ENCODE results near the gene IL18R1.

IL18R1 gene

DNA sequence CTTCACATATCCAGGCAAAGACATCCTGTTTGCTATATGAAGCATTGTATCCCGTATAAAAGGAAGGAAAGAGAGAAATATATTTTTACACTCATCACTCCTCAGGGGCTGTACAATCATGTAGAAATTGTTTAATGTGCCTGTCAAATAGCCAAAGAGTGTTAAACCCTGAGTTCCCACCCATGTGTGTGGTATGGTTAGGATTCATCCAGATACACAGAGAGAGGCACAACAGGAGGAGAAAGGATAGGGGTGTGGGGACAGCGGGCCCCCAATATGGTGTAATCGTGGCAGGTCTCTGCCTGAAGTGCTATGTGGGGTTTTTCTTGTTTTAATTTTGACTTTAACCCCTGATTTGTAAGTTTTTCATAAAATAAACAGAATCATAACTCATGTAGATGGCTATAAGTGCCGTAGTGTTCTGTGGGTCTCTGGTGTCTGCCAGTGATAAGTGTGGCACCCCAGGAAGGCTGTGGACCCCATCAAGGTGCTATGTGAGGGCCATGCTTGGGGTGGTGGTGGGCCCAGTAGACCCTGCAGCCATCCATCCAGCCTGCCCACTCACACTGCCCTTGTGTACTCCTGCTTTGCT lies 10.2 kb upstream of the IL18R1 start:
- DNase-seq: no peak

DNA sequence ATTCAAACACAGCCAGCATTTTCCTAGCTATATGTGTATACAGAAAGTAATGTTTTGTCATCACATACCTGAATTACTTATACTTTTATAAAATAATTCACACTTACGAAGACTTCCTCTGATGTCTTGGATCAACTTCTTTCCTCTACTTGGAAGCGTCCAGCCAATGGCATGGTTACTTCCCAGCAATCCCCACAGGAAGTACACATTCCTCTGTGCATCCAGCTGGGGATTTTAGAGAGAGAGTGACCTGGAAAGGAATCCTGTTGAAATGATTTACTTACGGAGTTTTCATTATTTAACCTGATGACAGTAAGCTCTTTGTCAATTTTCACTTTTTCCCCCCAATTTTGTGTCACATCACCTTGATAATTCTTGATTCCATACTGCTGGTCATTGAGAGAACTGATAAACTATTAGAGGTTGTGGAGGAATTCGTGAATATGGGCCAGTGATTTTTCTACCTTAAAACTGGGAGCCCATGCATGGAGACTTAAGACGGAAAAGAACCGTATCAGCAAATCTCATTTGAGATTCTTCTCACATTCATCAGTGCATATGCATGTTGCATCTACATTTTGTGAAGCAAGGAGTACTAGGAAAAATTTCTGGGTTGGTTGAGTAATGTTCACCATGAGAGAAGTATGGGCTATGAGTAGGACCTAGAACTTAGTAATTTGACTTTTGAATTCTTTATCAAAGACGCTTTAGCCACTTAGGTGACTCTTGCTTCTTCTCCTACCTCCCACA lies 9.0 kb upstream of the IL18R1 start:
- no peak for DNase-seq

DNA sequence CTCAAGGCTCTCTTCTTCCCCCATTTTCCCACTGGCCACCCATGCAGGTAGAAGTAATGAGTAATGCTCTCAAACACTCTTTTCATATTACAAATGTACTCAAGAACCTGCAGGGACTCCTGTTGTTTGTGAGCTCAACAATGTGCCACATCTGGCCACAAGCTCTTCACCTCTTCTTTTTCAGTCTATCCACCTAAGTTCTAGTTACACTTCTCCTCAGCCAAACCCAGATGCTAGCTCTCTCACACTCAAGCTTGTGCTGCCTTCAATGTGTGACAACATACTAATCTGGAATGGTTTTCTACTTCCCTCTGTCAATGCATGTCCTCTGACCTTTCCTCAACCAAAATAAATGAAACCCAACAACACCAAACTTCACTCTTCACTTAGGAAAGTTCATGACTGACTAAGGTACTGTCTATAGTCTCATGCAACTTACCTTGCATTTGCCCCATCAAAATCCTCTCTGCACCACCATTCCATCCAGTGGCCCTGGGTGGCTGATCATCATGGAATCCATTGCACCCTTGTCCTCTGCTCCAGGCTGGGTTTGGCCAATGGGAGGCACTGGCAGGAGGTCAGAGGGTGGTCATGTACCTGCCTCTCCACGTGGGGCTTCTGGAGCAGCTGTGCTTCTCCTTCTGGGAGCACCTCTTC lies 5.3 kb upstream of the IL18R1 start:
- DNase-seq: no peak

DNA sequence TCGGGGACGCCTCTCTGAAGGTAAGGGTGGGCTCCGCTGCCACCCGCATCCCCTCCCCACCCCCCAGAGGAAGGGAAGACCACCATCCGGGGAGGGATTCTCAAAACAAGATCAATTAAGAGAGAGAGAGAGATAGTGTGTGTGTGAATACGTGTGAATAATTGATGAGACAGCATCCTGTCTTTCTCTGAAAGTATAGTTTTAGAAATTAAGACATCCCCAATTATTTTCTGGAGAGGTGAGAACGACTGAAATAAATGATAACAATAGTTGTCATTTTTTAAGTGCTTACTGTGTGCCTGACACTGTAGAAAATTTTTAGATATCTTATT lies 751 bp downstream of the IL18R1 start:
- no peak for DNase-seq

DNA sequence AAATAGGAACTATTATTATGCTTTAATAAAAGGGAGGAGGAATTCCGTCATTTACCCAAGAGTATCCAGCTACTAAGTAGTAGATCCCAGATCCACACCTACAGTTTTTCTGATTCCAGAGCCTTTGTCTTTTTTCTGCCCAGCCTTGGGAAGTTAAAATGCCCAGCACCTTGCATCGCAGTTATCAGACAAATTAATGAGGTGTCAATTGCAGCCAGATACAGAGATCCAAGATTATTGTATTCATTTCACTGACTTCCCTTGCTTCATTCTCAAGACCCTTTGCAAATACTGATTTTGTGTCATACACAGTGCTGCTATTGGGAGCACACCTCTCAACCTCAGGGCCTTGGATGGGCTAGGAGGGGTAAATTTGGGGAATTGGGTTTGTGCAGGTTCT lies 1.1 kb downstream of the IL18R1 start:
- DNase-seq: no peak

DNA sequence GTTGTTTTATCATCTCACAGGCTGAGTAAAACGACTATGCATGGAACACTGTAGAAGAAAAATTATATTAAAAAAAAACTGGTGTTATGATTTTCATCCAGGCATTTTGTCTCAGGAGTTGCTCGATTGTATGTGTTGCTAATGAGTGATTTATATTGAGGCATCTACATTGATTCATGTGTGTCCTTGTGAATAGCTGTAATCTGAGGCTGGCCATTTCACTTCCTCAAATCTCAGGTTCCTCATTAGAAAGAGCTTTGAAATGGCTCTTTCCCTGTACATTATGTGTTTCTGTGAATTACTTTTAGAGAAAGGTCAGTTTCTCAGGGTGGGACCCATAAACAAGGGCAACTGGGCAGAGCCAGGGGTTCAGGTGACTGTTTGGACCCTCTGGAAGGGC lies 2.3 kb downstream of the IL18R1 start:
- DNase-seq: no peak

DNA sequence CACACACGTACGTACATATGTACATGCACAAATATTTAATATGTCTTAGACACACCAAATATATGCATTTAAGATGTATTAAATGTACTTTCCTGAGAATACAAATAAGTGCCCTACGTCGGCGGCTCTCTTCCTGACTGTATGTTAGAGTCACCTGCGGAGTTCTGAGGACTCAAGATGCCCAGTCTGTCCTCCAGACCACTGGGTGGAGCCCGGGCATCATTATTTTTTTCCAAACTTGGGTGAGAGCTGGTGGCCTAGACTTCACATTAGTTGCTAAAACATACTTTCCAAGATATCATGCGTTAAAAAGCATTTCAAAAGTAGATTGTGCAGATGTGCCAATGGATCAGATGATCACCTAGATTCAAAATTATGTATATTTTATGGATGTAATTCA lies 2.9 kb downstream of the IL18R1 start:
- DNase-seq: no peak

DNA sequence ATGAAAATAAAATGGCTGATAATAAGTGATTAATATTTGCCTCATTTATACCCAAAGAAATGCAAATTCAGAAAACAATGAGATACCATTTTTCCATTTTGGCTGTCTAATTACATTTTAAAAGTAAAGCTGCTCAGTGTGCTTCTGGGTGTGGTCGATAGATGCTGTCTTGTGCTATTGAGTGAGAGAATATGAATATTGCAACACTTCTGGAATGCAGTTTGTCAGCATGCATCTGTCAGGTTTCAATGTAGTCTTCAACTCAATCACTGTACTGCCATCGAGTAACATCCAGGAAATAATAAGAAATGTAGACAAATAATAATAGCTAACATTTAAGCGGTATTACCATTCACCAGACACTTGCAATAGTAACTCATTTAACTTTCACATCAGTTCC lies 3.9 kb downstream of the IL18R1 start:
- no peak for DNase-seq

DNA sequence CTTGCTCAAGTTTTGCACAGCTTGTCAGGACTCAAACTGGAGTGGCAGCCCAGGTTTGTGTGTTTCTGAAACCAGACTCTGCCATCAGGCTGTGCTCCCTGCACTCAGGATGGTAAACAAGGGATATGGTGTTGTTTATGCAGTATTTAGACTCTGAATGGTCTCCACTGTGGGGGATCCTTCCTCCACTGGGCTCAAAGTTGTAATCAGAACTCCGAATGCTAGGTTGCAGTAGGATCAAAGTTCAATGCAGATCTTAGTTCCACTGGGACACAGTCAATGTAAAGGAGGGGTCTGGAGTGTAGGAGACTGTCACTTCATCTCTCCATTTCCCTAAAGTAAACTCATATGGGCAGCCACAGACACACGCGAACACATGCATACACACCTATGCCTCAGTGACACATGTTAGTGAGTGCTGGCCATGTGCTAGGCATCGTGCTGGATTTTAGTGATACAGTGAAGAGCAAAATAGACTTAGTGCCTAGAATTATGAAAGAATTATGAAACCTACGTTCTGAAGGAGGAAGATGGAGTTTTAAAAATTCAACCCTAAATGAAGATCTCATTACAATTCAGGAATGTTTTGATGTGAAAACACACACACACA lies 6.1 kb downstream of the IL18R1 start:
- no peak for DNase-seq

DNA sequence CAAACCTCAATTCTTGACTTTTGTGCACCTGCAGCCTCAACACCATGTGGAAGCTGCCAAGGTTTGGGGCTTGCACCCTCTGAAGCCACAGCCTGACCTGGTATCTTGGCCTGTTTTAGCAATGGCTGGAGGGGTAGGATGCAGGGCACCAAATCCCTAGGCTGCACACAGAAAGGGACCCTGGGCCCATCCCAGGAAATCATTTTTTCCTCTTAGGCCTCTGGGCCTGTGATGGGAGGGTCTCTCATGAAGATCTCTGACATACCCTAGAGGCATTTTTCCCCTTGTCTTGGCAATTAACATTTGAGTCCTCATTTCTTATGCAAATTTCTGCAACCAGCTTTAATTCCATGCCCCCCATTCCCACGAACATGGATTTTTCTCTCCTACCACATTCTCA lies 10.2 kb downstream of the IL18R1 start:
- DNase-seq: no peak

DNA sequence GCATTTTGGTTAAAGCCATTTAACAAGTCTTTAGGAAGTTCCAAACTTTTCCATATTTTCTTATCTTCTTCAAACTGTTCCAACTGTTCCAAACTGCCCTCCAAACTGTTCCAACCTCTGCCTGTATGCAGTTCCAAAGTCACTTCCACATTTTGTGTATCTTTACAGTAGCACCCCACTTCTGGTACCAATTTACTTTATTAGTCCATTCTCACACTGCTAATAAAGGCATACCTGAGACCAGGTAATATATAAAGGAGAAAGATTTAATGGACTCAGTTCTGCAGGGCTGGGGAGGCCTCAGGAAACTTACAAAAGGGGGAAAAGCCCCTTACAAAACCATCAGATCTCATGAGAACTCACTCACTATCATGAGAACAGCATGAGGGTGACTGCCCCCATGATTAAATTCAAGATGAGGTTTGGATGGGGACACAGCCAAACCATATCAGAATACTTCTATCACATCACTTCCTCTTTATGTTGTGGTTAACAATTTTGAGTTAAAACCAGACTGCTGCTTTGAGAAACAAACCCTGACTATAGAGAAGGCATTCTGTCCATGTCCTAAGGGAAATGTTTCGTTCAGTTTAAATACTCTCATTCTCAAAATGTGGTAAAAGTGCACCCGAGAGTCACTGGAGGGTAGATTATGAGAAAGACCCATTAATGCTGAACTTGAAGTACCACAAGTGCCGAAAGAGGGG lies 11.0 kb downstream of the IL18R1 start:
- DNase-seq: no peak

DNA sequence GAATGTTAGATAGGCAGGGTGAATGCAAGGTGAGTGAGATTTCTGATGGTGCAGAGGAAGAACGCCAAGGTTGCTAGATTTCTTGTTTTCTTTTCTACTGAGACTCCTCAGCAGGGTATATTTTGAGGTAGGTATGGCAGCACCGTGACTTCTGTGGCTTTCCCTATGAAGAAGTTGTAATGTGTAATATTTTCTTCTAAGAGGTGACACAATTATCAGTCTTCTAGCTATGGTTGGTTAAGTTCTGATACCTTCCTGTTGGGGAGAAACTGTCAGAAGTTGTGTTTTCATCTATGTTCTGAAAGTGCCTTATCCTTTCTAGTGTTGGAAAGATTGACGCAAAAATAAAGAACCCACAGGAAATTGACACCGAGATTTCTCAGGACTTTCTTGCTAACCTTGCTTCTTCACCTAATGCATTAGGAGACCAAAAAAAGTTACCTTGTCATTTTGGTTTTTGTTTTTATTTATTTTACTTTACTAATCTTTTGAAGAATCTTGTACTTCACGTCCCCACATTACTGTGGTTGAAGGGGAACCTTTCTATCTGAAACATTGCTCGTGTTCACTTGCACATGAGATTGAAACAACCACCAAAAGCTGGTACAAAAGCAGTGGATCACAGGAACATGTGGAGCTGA lies 11.9 kb downstream of the IL18R1 start:
- no peak for DNase-seq

DNA sequence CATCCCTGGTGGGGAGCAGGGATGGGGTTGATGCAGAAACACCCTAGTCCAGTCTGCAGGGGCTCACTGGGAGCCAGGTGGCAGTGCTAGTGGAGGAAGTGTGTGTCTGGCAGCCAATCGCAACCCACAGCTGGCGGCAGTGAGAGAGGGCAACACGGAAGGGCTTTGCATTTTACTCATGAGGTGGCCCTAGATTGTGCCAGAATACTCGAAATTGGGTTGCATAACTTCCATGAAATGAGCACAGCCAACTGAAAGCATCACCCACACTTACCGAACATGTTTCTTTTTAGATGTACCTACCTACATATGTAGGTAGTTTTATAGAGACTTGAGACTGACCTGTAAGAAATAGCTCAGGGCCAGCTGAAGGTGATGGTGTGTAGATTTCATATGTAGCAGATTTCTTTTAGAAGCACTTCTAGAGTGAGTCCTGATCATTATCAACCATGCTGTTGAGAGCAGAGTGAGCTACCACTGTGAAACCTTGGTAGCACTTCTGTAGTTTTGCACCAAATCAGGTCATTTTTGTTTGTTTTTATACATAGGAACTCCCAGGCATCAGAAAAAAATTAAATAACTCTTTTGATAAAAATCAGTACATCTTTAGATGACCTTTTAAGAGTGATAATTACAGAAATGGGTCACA lies 13.0 kb downstream of the IL18R1 start:
- no peak for DNase-seq

DNA sequence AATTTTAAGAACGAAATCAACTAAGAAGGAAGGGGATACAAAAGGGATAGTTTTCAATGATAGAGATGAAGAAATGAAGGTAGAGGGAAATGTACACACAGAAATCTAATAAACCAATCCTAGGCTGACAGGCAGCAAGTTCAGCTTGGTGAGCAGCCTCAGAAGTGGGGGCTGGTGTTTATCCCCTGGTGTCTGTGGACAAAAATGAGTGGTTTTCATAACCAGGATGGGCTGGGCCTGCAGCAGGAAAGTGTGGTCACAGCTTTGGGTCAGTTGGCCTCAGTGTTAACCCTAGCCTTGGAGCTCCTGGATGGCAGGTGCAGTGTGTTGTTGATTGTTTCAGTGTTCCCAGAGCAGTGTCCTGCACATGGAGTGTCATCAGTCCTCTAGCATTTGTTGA lies 14.3 kb downstream of the IL18R1 start:
- no peak for DNase-seq

DNA sequence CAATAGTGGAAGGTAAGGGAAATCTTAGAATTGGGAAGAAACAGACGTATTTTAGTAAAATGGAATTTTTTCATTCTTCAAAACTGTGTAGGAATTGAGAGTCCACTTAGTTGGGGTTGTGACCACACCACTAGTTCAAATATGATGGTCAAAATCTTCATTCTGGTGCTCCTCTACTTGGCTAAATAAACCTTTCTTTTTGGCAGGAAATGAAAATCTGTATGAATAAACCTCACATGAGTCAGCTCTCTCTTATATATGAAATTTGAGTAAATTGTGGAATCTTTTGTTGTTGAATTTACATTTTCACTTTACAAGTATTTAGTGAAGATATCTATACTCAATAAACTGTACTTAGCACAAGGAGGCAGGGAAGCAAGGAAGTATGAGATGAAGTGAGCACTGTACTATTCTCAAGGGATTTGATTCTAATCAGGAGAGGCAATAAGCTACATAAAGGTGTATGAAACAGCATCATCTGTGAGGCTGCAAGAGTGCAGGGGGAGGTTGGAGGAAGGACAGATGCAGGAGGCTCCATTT lies 20.5 kb downstream of the IL18R1 start:
- DNase-seq: no peak

DNA sequence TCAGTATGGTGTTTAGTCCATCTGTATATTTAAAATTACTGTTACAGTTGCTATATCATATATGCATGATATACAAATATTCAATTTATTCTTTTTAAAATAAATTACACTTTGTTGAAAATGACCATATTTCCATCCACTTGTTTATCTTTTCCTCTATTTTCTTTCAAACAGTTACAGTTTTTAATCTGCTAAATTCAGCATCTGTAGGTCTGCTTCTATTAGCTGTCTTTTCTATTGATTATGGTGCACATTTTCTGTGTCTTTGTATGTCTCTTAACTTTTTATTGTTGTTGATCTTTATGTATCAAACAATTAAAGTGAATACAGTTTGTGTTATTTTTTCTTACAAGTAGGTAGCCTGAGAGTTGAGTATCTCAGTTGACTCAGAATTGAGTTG lies 28.1 kb downstream of the IL18R1 start:
- no peak for DNase-seq

DNA sequence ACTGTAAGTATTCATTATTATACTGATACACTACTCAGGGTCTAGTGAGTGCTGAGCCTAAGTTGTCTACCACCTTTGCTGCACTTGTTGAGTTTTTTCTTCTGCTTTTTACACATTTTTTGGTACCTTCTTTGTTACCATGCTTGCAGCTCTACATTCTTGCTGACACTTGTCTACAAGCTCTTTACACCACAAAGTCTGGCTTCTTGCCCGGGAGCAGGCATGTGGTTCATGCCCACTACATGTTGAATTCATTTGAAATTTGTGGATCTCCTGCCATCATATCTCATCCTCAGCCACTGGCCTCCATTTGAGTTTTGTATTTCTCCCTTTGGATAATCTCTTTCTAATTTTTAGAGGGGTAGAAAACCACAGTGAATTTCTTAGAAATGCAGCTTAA lies 29.9 kb downstream of the IL18R1 start:
- peak; percentile 12 for DNase-seq

DNA sequence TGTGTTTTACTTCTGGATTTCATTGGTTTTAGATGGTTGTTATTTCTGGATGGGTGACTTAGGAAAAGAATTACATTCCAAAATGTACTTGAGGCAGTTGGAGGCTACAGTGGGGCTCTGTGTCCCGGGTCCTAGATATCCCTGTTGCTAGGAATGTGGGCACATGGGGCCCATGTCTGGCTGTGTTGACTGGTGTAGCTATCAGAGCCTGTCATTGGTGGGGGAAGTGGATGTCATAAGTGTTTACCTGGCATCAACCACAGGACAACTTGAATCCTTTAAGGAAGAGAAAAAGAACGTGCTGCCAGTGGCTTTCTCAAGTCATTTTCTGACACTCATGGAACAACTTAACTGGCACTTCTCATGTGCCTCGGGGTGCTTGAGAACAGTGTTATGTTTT lies 30.4 kb downstream of the IL18R1 start:
- no peak for DNase-seq

DNA sequence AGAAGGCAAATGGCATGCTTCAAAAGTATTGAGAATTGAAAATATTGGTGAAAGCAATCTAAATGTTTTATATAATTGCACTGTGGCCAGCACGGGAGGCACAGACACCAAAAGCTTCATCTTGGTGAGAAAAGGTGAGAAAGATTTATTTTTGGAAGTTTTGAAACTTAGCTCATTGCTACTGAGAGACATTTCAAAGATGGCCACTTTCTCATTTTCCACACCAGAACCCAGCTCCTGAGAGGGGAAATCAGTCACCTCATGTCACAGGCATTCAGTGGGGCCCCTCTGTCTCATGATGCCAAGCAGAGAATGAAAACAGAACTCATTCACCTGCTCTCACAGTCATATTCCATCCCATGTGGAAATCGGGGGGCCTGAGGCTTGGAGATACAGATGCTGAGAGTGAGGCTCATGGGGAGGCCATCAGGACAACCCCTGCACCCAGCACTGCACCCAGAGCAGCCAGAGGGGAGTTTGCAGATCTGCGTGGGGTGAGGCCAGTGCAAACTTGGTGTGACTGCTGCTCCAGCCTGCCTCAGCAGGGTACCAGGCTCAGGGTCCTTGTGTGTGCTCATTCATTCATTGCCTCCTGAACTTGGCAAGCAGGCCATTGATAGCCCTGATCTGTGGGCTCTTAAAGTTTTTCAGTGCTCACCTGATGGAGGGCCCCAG lies 31.4 kb downstream of the IL18R1 start:
- DNase-seq: no peak

DNA sequence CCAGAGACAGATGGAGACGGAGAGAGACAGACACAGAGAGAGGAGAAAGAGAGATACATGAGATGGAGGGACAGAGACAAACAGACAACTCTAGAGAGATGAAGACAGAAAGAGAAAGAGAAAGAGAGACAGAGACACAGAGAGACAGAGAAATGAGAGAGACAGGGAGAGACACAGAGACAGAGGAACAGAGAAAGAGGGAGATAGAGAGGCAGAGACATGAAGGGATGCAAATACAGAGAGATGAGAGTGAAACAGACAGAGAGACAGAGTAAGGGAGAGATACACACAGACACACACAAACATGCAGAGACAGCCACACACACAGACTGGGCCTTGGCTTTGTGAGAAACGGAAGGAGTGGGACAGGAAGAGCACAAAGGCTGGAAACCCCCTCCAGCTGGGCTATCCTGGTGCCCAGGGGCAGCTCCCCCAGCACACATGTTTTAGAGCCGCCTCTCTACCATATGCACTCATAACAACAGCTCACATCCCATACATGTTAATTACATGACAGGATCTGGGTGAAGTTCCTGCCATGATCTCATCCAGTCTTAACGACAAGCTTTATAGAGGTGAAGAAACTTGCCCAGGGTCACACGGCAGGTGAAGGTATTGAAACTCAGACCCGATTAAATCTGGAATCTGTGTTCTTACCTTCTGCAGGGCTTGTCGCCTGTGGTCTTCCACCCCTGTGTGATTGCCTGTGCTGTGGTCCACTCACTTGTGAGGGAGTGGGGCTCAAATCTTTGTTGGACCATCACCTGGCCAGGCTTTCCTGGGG lies 32.4 kb downstream of the IL18R1 start:
- no peak for DNase-seq

DNA sequence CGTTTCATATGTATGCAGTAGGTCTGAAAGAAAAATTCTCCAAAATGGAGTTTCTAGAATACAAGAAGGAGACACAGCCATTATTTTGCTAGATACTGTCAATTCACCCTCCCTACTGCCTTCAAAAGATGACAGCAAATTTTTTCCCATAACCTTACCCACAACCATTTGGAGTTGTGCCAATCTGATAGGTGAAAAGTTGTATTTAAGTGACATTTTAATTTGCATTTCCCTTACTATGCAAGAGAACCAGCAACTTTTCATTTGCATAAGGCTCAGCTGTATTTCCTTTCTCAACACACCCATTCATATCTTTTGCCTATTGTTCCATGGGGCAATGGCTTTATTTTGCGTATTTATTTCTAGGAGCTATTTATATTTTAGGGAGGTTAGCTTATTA lies 36.0 kb downstream of the IL18R1 start:
- no peak for DNase-seq
